Middle frontal gyrus (tissue), 1 donor: ENCODE results near the gene PTGFRN.

Experiments
- DNase-seq: peaks from one replicate; pipeline ENCODE4 v3.0.0-alpha.2; 2015; ENCODE audit warnings: low spot score; ENCODE audit errors: extremely low spot score

The PTGFRN gene

GRCh38 chr1:117032681-117033539 lies 123.2 kb downstream of the PTGFRN start:
- DNase-seq = peak; percentile 44

DNA sequence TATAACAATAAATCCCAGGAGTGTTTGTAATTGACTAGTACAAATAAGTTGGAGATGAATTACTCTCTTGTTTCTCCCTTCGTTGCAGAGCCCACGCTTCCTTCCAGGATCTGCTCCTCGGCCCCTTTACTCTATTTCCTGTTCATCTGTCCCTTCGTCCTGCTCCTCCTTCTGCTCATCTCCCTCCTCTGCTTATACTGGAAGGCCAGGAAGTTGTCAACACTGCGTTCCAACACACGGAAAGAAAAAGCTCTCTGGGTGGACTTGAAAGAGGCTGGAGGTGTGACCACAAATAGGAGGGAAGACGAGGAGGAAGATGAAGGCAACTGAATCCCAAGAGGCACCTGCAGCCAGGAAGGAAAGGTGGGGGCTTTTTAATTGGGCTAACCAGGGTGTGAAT lies 124.1 kb downstream of the PTGFRN start:
- DNase-seq = no peak

DNA sequence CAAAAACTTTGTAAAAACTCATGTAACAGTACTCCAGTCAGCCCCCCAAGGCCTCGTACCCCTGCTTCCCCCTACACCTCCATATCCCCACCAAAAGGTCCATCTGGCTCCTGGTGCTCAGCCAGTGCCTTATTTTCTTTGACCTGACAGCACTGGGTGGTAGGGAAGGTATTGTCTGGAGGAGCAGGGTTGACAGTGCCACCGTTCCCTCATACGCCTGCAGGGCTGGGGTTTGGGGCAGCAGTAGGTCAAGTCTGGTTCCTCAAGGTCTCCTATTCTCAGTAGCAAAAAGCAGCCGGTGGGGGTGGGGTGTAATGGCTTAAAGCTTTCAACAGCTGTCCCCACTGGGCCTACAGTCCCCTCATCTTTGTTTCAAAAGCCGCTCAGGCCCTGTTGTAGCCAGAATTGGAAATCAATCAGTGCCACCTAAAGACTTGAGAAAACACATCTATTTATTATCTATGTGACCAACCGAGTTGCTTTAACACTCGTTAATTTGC lies 125.1 kb downstream of the PTGFRN start:
- DNase-seq = no peak

DNA sequence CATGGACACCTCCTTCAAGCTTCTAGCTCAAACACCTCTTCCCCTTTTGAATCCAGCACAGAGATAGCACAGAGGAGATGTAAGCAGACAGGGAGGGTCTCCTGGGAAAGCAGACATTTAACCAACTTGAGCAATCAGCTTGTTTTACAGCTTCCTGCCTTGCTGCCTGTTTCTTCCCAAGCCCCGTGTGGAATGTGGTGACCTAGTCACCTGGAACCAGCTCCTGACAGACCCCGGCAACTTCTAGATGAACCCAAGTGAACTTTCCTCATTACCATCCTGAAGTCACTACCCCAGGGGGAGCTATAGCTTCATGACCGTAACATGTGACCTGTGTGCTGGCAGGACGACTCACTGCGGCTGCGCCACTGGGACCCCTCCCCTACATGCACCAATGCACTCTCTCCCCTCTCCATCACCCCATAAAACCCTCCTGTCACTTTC lies 126.3 kb downstream of the PTGFRN start:
- DNase-seq = no peak

- DNase-seq = no peak
These were observed 128.1 kb downstream of the PTGFRN start for GRCh38 chr1:117037802-117038201.

DNA sequence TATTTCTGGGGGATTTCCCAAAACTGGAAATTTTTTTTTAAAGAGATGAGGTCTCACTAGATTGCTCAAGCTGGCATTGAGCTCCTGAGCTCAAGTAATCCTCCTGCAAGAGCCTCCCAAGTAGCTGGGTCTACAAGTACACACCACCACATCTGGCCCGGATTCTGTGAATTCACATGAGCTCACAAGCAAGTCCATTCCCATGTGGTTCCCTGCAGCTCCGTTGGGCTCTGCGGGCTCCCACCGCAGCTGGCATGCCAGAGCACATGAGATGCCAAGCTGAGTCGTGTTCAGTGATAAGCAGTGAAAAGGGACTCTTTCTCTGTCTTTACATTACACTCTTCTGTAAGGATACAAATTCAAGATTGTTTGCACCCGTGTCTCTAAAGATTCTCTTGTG lies 128.5 kb downstream of the PTGFRN start:
- DNase-seq = no peak
